CD4-positive, CD25-positive, alpha-beta regulatory T cell (primary cell): ENCODE measurements around the gene INSIG2. TPM values are rescaled to one million over a fixed set of nuclear protein-coding genes. Genes with fewer than 3 reads are reported as not detected.
A peak's percentile ranks its signal among the peaks of the same experiment; 100 is the strongest.

Source experiments
- ATAC-seq, 2 donors: fragments of 150-1000 bp; cut with Tn5 transposase; one replicate each; pipeline ENCODE4 v1.10.0; 2021; ENCODE audit warnings: low read depth in 2 of 2, moderate number of reproducible peaks in 2 of 2, moderate library complexity in 1 of 2
- DNase-seq, 3 donors: peaks; one replicate each; pipeline versions ENCODE4 v3.0.0 to v3.0.0-alpha.2; 2012 to 2022; ENCODE audit warnings: mixed read lengths in 1 of 3
- H3K27ac ChIP-seq: one replicate; pipeline ENCODE4 v1.7.0; 2013; ENCODE audit warnings: mild to moderate bottlenecking, low read length; ENCODE audit not compliant: insufficient read depth, poor library complexity, severe bottlenecking
- H3K27me3 ChIP-seq: one replicate; pipeline ENCODE4 v1.7.0; 2013; ENCODE audit warnings: low read length; ENCODE audit not compliant: control insufficient read depth, insufficient read depth
- H3K36me3 ChIP-seq: one replicate; pipeline ENCODE4 v1.7.0; 2013; ENCODE audit warnings: mild to moderate bottlenecking, low read length, moderate library complexity; ENCODE audit not compliant: control insufficient read depth, insufficient read depth
- H3K4me1 ChIP-seq: 2 replicates; pipeline ENCODE4 v1.7.0; 2013; ENCODE audit warnings: mild to moderate bottlenecking, low read length; ENCODE audit not compliant: insufficient read depth, control insufficient read depth, poor library complexity, severe bottlenecking
- H3K4me3 ChIP-seq: one replicate; pipeline ENCODE4 v1.7.0; 2013; ENCODE audit warnings: low read depth, mild to moderate bottlenecking, low read length, moderate library complexity
- H3K9me3 ChIP-seq, 2 experiments: 1 replicate in 1 of 2; 2 replicates in 1 of 2; pipeline ENCODE4 v1.7.0; 2013; ENCODE audit warnings: low read length in 2 of 2, mild to moderate bottlenecking in 1 of 2, moderate library complexity in 1 of 2; ENCODE audit not compliant: control insufficient read depth in 2 of 2
- H3K27ac Mint-ChIP-seq, 3 donors: one replicate each; pipeline ENCODE4 v1.8.0; 2020 to 2022; ENCODE audit warnings: mild to moderate bottlenecking in 3 of 3, mixed read lengths in 3 of 3, moderate library complexity in 2 of 3
- H3K27me3 Mint-ChIP-seq: one replicate; pipeline ENCODE4 v1.8.0; 2022; ENCODE audit warnings: mild to moderate bottlenecking, mixed read lengths
- H3K36me3 Mint-ChIP-seq: one replicate; pipeline ENCODE4 v1.8.0; 2020; ENCODE audit warnings: mixed read lengths
- H3K4me1 Mint-ChIP-seq, 4 donors: one replicate each; pipeline ENCODE4 v1.8.0; 2020 to 2022; ENCODE audit warnings: mixed read lengths in 4 of 4, mild to moderate bottlenecking in 1 of 4
- H3K4me3 Mint-ChIP-seq, 4 donors: one replicate each; pipeline ENCODE4 v1.8.0; 2020 to 2022; ENCODE audit warnings: mild to moderate bottlenecking in 4 of 4, mixed read lengths in 4 of 4, moderate library complexity in 3 of 4
- H3K9me3 Mint-ChIP-seq, 7 donors: one replicate each; pipeline ENCODE4 v1.8.0; 2020 to 2022; ENCODE audit warnings: mixed read lengths in 7 of 7, mild to moderate bottlenecking in 3 of 7, moderate library complexity in 2 of 7
- polyA plus RNA-seq, 4 donors: library from polyadenylated mRNA; unstranded; fragments of 300-500 nt; fragmentation: Illumina TruSeq; gene quantifications; one replicate each; pipeline ENCODE4 v1.2.3, GENCODE V29; 2021
- total RNA-seq: library from RNA; stranded (reverse); gene quantifications from one replicate; pipeline ENCODE4 v1.2.3, GENCODE V29; 2022

The INSIG2 gene
- total and polyA plus RNA-seq, 5 donors from 2014 or later = 11.3 to 29.2 (median 28.7) TPM

- Histone ChIP-seq H3K27me3 (no peaks in the 10 kb centered on the region), H3K36me3 (no peaks in the 10 kb centered on the region), H3K4me1 (no peaks in the 10 kb centered on the region), H3K4me3 (no peak overlapping the region), H3K27ac (no peak overlapping the region), H3K9me3 (no peaks in the 10 kb centered on the region)
- Mint-ChIP-seq H3K27me3 (no peaks in the 10 kb centered on the region), H3K27ac (no peak overlapping the region), H3K36me3 (peaks cover 4% of the 10 kb centered on the region), H3K4me3 (no peak overlapping the region), H3K4me1 (peaks cover 0 to 6% (median 2%) of the 10 kb centered on the region in 4 donors), H3K9me3 (peaks cover 0 to 1% (median 0%) of the 10 kb centered on the region in 7 donors)
- no peak for DNase-seq
- no peak for ATAC-seq
Measured at GRCh38 chr2:118119761-118120400, 31.6 kb downstream of the INSIG2 start.

DNA sequence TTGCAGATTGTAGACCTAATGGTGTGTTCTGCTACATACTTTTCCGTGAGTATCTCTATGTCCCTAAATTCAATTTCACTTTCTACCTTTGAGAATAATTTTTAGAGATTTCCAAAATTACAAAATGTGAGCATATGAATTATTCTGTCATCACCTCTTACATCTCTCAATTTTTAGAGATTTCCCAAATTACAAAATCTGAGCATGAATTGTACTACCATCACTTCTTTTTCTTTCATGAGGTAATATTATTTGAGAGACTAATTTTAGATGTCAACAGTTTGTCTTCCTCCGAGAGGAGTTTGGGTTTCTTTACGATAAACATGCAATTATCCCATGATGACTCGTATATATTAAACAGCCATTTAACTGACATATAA is 32.1 kb downstream of the INSIG2 start:
- no peak overlapping the region for H3K27ac ChIP-seq
- ATAC-seq (no peak), DNase-seq (no peak)
- Mint-ChIP-seq H3K36me3 (peaks cover 4% of the 10 kb centered on the region), H3K4me3 (no peak overlapping the region), H3K27me3 (peaks cover 4% of the 10 kb centered on the region), H3K9me3 (peaks cover 0 to 1% (median 0%) of the 10 kb centered on the region in 7 donors), H3K4me1 (peaks cover 0 to 6% (median 2%) of the 10 kb centered on the region in 4 donors), H3K27ac (no peak overlapping the region)
- H3K9me3 ChIP-seq = no peaks in the 10 kb centered on the region
- no peaks in the 10 kb centered on the region for H3K4me1 ChIP-seq
- no peaks in the 10 kb centered on the region for H3K27me3 ChIP-seq
- H3K36me3 ChIP-seq = no peaks in the 10 kb centered on the region
- no peak overlapping the region for H3K4me3 ChIP-seq

DNA sequence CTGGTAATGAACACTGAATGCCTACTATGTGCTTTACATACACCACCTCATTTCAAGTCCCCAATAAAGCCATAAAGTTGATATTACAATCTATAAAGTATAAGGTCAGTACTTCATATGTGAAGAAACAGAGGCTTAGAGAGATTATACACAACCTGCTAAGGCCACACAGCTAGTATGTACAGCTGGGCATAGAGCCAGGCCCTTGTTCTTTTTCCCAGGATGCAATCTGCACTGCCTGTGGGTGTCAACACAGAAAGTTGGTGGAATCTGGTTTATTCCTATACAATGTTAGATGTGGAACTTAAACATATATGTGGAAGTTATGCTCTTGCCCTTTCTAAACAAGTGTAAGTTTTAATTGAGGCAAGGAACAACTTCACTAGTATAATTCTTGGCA is 32.8 kb downstream of the INSIG2 start:
- no peak for ATAC-seq
- peaks cover 0 to 1% (median 0%) of the 10 kb centered on the region in 7 donors for H3K9me3 Mint-ChIP-seq

DNA sequence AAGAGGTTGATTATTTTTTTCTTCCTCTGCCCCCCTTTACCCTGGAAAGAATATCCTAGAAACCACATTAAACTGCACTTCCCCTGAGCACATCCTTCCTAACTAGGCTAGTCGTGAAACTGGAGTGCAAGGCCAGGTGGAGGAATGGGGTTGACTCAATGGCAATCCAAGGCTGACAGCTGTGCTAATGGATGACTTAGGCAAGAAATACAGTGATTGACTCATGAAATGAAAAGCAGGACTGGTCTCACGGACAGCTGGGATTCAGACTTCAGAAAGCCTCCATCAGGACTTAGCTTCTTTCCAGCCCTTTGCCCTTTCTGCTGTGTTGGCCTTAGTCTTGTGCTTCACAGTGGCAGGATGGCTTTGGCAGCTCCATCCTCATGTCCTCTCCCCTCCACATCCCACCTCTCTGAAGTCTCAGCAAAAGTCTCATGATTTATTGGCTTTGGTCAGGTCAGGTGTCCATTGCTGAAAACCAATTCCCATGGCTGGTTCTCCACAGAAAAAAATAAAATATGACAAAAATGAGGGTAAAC is 33.8 kb downstream of the INSIG2 start:
- Histone ChIP-seq H3K9me3 (no peaks in the 10 kb centered on the region), H3K4me1 (no peaks in the 10 kb centered on the region), H3K27me3 (no peaks in the 10 kb centered on the region), H3K36me3 (no peaks in the 10 kb centered on the region), H3K4me3 (no peak overlapping the region), H3K27ac (no peak overlapping the region)
- Mint-ChIP-seq H3K4me1 (peaks cover 0 to 6% (median 0%) of the 10 kb centered on the region in 4 donors), H3K9me3 (peaks cover 0 to 1% (median 0%) of the 10 kb centered on the region in 7 donors), H3K4me3 (no peak overlapping the region), H3K27me3 (peaks cover 4% of the 10 kb centered on the region), H3K36me3 (no peaks in the 10 kb centered on the region), H3K27ac (peak overlapping the region in 1 of 3 donors; percentile 37)
- ATAC-seq (no peak), DNase-seq (no peak)

More for the DNA sequence above, 32.8 kb downstream of the INSIG2 start:
- Mint-ChIP-seq H3K27me3 (peaks cover 4% of the 10 kb centered on the region), H3K4me1 (peaks cover 0 to 6% (median 2%) of the 10 kb centered on the region in 4 donors), H3K27ac (peak overlapping the region in 1 of 3 donors; percentile 10), H3K4me3 (no peak overlapping the region), H3K36me3 (peaks cover 4% of the 10 kb centered on the region)
- no peak overlapping the region for H3K27ac ChIP-seq
- DNase-seq = no peak
- no peaks in the 10 kb centered on the region for H3K4me1 ChIP-seq
- no peak overlapping the region for H3K4me3 ChIP-seq
- no peaks in the 10 kb centered on the region for H3K27me3 ChIP-seq
- H3K36me3 ChIP-seq = no peaks in the 10 kb centered on the region
- no peaks in the 10 kb centered on the region for H3K9me3 ChIP-seq

DNA sequence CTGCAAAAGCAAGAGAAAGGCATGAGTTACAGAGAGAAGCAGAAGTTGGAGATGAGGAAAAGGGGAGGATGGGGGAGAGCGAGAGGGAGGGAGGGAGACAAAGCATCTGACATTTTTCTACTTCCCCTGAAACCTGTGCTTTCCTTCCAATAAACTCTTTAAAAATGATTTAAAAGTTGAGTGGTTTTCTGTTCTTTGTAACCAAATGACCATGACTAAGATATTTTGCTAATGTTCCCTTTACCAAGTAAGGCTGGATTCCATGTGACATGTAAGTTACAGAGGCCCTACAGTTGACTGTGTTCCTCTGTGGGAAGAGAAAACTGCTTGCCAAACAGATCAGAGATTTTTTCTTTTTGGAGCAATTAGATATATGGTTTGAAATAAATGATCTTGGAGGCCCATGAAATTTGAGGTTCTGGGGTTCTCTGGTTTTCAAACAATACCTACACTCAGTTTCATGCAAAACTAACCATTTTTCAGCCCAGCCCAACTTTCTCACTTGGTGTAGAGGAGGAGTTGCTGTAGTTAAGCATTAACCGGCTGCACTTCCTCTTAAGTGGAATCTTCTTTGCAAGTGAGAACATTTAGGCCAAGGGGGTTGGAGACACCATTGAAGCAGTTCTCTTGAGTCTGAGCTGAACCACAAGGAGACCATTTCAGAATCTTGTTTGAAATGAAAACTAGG is 34.5 kb downstream of the INSIG2 start:
- H3K27ac Mint-ChIP-seq = peak overlapping the region in 1 of 3 donors; percentile 37

GRCh38 chr2:118123561-118124232 is 35.4 kb downstream of the INSIG2 start:
- H3K4me3 Mint-ChIP-seq = no peak overlapping the region
- Histone ChIP-seq H3K27me3 (no peaks in the 10 kb centered on the region), H3K27ac (no peak overlapping the region), H3K4me1 (no peaks in the 10 kb centered on the region), H3K9me3 (no peaks in the 10 kb centered on the region), H3K36me3 (no peaks in the 10 kb centered on the region), H3K4me3 (no peak overlapping the region)
- peaks cover 3% of the 10 kb centered on the region for H3K36me3 Mint-ChIP-seq
- H3K4me1 Mint-ChIP-seq = peaks cover 0 to 2% (median 0%) of the 10 kb centered on the region in 4 donors
- ATAC-seq (no peak), DNase-seq (no peak)
- peaks cover 0 to 2% (median 0%) of the 10 kb centered on the region in 7 donors for H3K9me3 Mint-ChIP-seq
- no peak overlapping the region for H3K27ac Mint-ChIP-seq
- H3K27me3 Mint-ChIP-seq = peaks cover 4% of the 10 kb centered on the region

More for the DNA sequence above, 34.5 kb downstream of the INSIG2 start:
- Mint-ChIP-seq H3K36me3 (peaks cover 3% of the 10 kb centered on the region), H3K9me3 (peaks cover 0 to 2% (median 0%) of the 10 kb centered on the region in 7 donors), H3K4me1 (peaks cover 0 to 6% (median 0%) of the 10 kb centered on the region in 4 donors), H3K27me3 (peaks cover 4% of the 10 kb centered on the region), H3K4me3 (no peak overlapping the region)
- Histone ChIP-seq H3K4me3 (no peak overlapping the region), H3K9me3 (no peaks in the 10 kb centered on the region), H3K36me3 (no peaks in the 10 kb centered on the region), H3K4me1 (no peaks in the 10 kb centered on the region), H3K27ac (no peak overlapping the region), H3K27me3 (no peaks in the 10 kb centered on the region)
- DNase-seq (no peak), ATAC-seq (no peak)

DNA sequence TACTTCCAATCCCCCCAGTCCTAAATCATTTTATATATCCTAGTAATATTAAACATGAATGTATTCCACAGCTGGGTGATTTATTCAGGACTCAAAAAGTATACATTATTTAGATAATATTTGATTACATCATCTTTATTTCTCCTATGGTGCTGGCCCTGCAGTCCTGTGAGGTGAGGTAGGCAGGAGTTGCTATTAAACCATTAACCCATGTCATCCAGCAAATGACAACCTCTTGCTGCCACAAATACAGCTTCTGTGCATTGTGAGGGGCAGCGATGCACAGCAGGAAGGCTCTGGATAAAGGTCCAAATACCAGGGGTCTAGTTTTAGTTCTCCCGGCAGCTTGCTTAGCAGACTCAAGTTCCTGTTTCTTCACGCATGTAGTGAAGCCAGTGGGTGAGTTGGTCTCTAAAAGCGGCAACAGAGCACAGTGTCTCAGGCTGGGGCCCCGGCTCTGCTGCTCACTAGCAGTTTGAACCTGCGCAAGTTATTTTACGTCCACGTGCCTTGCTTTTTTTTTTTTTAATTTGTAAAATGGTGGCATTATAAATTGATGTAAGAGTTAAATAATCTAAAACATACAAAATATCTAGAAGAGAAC is 36.1 kb downstream of the INSIG2 start:
- DNase-seq (no peak), ATAC-seq (no peak)
- Mint-ChIP-seq H3K9me3 (peaks cover 0 to 2% (median 0%) of the 10 kb centered on the region in 7 donors), H3K4me3 (no peak overlapping the region), H3K4me1 (peaks cover 0 to 2% (median 0%) of the 10 kb centered on the region in 4 donors), H3K27me3 (peaks cover 4% of the 10 kb centered on the region), H3K27ac (no peak overlapping the region), H3K36me3 (peaks cover 3% of the 10 kb centered on the region)
- H3K27me3 ChIP-seq = no peaks in the 10 kb centered on the region
- H3K36me3 ChIP-seq = no peaks in the 10 kb centered on the region
- no peaks in the 10 kb centered on the region for H3K9me3 ChIP-seq
- H3K4me1 ChIP-seq = no peaks in the 10 kb centered on the region
- H3K27ac ChIP-seq = no peak overlapping the region
- H3K4me3 ChIP-seq = no peak overlapping the region
